Measurements from ENCODE around the gene NEUROD2. TPM values are rescaled to one million over a fixed set of nuclear protein-coding genes. Genes with fewer than 3 reads are reported as not detected.

Gene NEUROD2
- total and polyA plus RNA-seq, 10 of the 15 experiments (the other 5 are each of a cell fraction or from before 2014, with no cell fraction given): not detected

DNA sequence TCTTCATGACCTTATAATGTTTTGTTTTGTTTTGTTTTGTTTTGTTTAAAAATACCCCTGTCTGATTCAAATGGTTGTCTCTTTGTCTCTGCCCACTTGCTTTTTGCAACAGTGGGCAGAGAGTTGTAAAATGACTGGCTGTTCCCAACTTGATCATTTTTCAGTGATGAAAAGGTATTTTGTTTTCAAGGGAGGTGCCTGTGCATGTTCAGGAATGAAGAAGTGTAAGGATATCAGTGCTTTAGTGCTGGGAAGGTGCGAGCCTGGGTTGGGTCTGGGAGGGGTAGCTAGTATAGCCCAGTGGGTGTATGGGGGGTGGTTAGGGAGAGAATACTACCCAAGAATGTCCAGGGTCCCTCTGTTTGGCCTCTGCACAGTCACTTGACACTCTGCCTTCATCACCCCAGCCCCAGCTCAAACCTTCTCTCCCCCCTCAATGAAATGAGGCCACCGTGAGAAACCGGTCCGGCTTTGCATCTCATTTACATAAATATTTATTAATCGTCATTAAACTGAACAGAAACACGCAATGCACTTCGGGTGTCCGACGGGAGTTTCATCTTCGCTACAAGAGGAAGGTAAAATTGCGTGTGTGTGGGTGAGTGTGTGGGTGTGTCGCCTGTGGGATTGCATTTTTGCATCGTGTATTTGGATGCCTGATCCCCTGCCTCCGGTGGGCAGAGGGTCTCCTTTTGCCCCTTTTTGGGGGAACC lies 4.3 kb downstream of the NEUROD2 start:
- peak; percentile 49 for FAIRE-seq
- RAD21 ChIA-PET (ENCODE audit: unreplicated experiment): no interaction called here
- no peak for TF ChIP-seq NRF1 (conservative IDR thresholded peaks at IDR 0.05; ENCODE audit: low read depth, low read length)
- 0 out of 2 replicates have a peak, but pooled peaks have one; percentile 6 for TF ChIP-seq YY1 (IDR thresholded peaks at IDR 0.05; ENCODE audit: low read depth, low read length)
- TF ChIP-seq, protein P1, sequence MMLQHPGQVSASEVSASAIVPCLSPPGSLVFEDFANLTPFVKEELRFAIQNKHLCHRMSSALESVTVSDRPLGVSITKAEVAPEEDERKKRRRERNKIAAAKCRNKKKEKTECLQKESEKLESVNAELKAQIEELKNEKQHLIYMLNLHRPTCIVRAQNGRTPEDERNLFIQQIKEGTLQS (IDR thresholded peaks at IDR 0.05; ENCODE audit: borderline replicate concordance, extremely low read depth, low read depth, low read length): no peak
- TF ChIP-seq EGR1 (IDR thresholded peaks at IDR 0.05; ENCODE audit: borderline replicate concordance in 1 of 2, low read depth in 2 of 2, low read length in 2 of 2): peak in 1 of 2 experiments; percentile 32; a peak in 1 of 3 replicates
- TF ChIP-seq BHLHE40 (IDR thresholded peaks at IDR 0.05; ENCODE audit: borderline replicate concordance in 1 of 2, low read depth in 2 of 2, low read length in 1 of 2): no peak
- no peak for TF ChIP-seq MXI1 (IDR thresholded peaks at IDR 0.05; ENCODE audit: low read depth, low read length)
- peak; percentile 28; the same call in 1 of the 2 replicates for TF ChIP-seq RUNX3 (IDR thresholded peaks at IDR 0.05; ENCODE audit: low read length)
- TF ChIP-seq, protein P2, sequence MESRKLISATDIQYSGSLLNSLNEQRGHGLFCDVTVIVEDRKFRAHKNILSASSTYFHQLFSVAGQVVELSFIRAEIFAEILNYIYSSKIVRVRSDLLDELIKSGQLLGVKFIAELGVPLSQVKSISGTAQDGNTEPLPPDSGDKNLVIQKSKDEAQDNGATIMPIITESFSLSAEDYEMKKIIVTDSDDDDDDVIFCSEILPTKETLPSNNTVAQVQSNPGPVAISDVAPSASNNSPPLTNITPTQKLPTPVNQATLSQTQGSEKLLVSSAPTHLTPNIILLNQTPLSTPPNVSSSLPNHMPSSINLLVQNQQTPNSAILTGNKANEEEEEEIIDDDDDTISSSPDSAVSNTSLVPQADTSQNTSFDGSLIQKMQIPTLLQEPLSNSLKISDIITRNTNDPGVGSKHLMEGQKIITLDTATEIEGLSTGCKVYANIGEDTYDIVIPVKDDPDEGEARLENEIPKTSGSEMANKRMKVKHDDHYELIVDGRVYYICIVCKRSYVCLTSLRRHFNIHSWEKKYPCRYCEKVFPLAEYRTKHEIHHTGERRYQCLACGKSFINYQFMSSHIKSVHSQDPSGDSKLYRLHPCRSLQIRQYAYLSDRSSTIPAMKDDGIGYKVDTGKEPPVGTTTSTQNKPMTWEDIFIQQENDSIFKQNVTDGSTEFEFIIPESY (IDR thresholded peaks at IDR 0.05): no peak
- DNase-seq (ENCODE audit: low read depth, low spot score): no peak
- no peak overlapping the region for H3K4me3 ChIP-seq
- no TSS peak for BruUV-seq (replicated peaks)
- peaks cover 6% of the 10 kb centered on the region; the same call in 1 of the 2 replicates for H3K4me1 ChIP-seq (ENCODE audit: control insufficient read depth, insufficient read depth, low read length)
- peak overlapping the region; percentile 54; the same call in 1 of the 2 replicates for H3K4me2 ChIP-seq (ENCODE audit: control insufficient read depth, insufficient read depth)
- H3K79me2 ChIP-seq (ENCODE audit: control insufficient read depth, insufficient read depth, low read length): no peaks in the 10 kb centered on the region
- H3K9me3 ChIP-seq (replicated peaks; ENCODE audit: control insufficient read depth, insufficient read depth, low read length): no peaks in the 10 kb centered on the region
- H3K36me3 ChIP-seq (ENCODE audit: control insufficient read depth in 2 of 2, insufficient read depth in 2 of 2, low read length in 1 of 2): no peaks in the 10 kb centered on the region
- CTCF ChIA-PET: no interaction called here
- H3K27ac ChIP-seq (ENCODE audit: control insufficient read depth, insufficient read depth): no peak overlapping the region
- 1% methylated on average over 14 of the region's 14 CpGs for WGBS (ENCODE audit: insufficient coverage, insufficient replicate concordance, low lambda C conversion rate, missing lambda C conversion rate)
- SMC1A ChIA-PET (ENCODE audit: uncharacterized antibody, unreplicated experiment): no interaction called here
- in situ Hi-C loops (cut with MboI) (no loop called here), intact Hi-C loops (cut with micrococcal nuclease; ENCODE audit: unreplicated experiment) (no loop called here)
- ATAC-seq: peak; percentile 23; the same call in 2 of the 3 replicates
- H3K27me3 ChIP-seq (replicated peaks in 1 of 2; ENCODE audit: control insufficient read depth in 2 of 2, insufficient read depth in 2 of 2, low read length in 1 of 2): peaks cover 46 to 54% of the 10 kb centered on the region in 2 experiments
- H2AFZ ChIP-seq (ENCODE audit: control insufficient read depth, low read depth, low read length): no peak overlapping the region
- H3K9ac ChIP-seq (ENCODE audit: control insufficient read depth, insufficient read depth, low read length): no peak overlapping the region
- POLR2A ChIA-PET: no interaction called here
- no peaks in the 10 kb centered on the region for H4K20me1 ChIP-seq (ENCODE audit: control insufficient read depth, insufficient read depth)

All from GM12878 (cell line).